DOHH2 (cell line): ENCODE results near the gene TOGARAM2.

ENCODE experiments used
- H3F3A ChIP-seq: fragments of 200-600 bp; sonication (generic), shearing (Covaris generic); 2 replicates; pipeline ENCODE4 v1.6.0; 2016; ENCODE audit warnings: antibody characterized with exemption, mild to moderate bottlenecking; ENCODE audit not compliant: control insufficient read depth, insufficient read depth
- H3K27ac ChIP-seq: fragments of 200-600 bp; sonication (generic); 2 replicates; pipeline ENCODE4 v1.5.1; 2014; ENCODE audit warnings: low read depth, mild to moderate bottlenecking, low read length, moderate library complexity
- H3K27me3 ChIP-seq: fragments of 200-600 bp; sonication (generic); 2 replicates; pipeline ENCODE4 v1.6.1; 2014; ENCODE audit warnings: mild to moderate bottlenecking, low read length, mixed read lengths; ENCODE audit not compliant: control insufficient read depth
- H3K36me3 ChIP-seq: fragments of 200-600 bp; sonication (generic); 2 replicates; pipeline ENCODE4 v1.6.1; 2014; ENCODE audit warnings: mild to moderate bottlenecking, low read length, moderate library complexity, mixed read lengths; ENCODE audit not compliant: control insufficient read depth
- H3K4me1 ChIP-seq: fragments of 200-600 bp; sonication (generic); 2 replicates; pipeline ENCODE4 v1.6.1; 2014; ENCODE audit warnings: mild to moderate bottlenecking, low read length, mixed read lengths; ENCODE audit not compliant: control insufficient read depth
- H3K4me2 ChIP-seq: fragments of 200-600 bp; sonication (generic); 2 replicates; pipeline ENCODE4 v1.6.0; 2014; ENCODE audit warnings: mild to moderate bottlenecking, low read length, moderate library complexity
- H3K4me3 ChIP-seq: fragments of 200-600 bp; sonication (generic); 2 replicates; pipeline ENCODE4 v1.5.1; 2014; ENCODE audit warnings: mild to moderate bottlenecking, low read length, mixed read lengths
- H3K79me2 ChIP-seq: fragments of 200-600 bp; sonication (generic); 2 replicates; pipeline ENCODE4 v1.6.1; 2014; ENCODE audit warnings: mild to moderate bottlenecking, low read length, mixed read lengths; ENCODE audit not compliant: control insufficient read depth
- H3K9me2 ChIP-seq: fragments of 200-600 bp; sonication (generic); replicated peaks from 2 replicates; pipeline ENCODE4 v1.6.1; 2014; ENCODE audit warnings: mild to moderate bottlenecking, low read length, mixed read lengths; ENCODE audit not compliant: control insufficient read depth
- H3K9me3 ChIP-seq: fragments of 200-600 bp; sonication (generic); 2 replicates; pipeline ENCODE4 v1.6.1; 2014; ENCODE audit warnings: antibody characterized with exemption, low read length, mixed read lengths; ENCODE audit not compliant: control insufficient read depth, insufficient read depth
- H4K20me1 ChIP-seq: fragments of 200-600 bp; sonication (generic); 2 replicates; pipeline ENCODE4 v1.6.0; 2014; ENCODE audit warnings: low read depth, mild to moderate bottlenecking, antibody characterized with exemption, low read length, moderate library complexity; ENCODE audit not compliant: control insufficient read depth, insufficient read depth
- CTCF ChIP-seq: fragments of 200-600 bp; sonication (generic); IDR thresholded peaks from one replicate; pipeline ENCODE4 v1.5.1; 2014; ENCODE audit warnings: antibody characterized with exemption, mild to moderate bottlenecking, low read depth, low read length; ENCODE audit not compliant: poor library complexity, severe bottlenecking
- EZH2phosphoT487 ChIP-seq: fragments of 200-600 bp; sonication (generic); IDR thresholded peaks from 2 replicates; pipeline ENCODE4 v1.6.1; 2017; ENCODE audit warnings: borderline replicate concordance, mild to moderate bottlenecking, antibody characterized with exemption, low read length, moderate library complexity, mixed read lengths

The TOGARAM2 gene

DNA sequence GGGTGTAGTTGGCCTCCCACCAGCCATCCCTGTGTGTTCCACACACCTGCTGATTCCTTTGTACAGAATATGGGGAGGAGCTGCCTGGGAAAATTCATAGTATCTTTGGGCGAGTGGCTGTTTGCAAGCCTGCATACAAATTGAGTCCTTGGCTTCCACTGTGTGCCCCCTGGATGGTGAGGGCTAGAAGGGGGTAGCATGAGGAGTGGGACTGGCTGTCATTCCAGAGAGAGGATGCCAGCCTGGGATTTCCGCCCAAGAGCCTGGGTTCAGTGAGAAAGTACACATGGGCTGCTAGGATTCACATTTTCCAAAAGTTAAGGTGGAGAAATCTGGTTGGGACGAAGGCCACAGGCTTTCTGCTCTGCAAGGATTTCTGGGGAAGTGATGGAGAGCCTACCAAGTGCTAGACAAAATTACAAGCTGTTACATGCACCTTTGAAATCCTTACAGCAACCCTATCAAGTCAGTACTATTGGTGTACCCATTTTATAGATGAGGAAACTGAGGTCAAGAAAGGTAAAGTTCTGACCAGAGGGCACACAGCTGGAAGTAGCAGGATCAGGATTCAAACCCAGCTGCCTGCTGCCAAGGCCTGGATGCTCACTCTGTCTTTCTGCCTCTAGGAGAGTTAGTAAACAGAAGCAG lies 606 bp upstream of the TOGARAM2 start:
- Histone ChIP-seq H3F3A (no peaks in the 10 kb centered on the region), H3K4me2 (no peak overlapping the region), H3K27me3 (no peaks in the 10 kb centered on the region), H3K36me3 (no peaks in the 10 kb centered on the region), H4K20me1 (no peaks in the 10 kb centered on the region), H3K27ac (no peak overlapping the region), H3K9me3 (no peaks in the 10 kb centered on the region), H3K4me1 (no peaks in the 10 kb centered on the region), H3K9me2 (no peaks in the 10 kb centered on the region), H3K4me3 (no peak overlapping the region), H3K79me2 (no peaks in the 10 kb centered on the region)
- no peak for TF ChIP-seq CTCF
- TF ChIP-seq EZH2phosphoT487, result no peak

DNA sequence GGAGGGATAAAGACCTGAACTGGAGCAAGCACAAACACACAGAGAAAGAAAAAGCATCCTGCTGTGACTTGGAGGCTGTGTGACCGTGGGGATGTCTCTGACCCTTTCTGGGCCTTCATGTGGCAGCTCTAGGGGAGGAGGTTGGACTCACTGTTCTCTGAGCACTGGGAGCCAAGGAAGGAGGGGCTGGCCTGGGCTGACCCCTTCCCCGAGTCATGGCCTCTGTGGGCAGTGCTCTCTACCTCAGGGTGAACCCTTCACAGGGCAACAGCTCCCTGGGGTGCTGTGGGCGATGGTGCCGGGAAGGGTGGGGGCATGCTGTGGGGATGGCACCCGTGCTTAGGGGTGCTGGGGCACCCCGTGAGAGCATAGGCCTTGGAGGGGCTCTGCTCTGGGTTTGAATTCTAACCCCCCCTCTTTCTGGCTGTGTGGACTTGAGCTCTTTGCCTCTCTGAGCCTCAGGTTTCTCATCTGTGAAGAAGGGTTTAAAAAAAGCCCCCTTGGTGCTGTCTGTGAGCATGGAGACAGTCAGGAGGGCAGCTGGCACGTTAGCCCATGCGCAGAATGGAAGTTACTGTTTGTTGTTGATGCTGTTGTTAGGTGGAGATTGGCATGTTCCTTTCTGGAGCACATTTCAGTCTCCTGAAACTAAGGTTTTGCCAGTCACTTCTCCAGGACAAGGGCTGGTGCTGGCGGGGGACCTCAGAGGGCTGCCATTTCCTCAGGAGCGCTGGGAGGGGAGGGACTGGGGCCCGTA lies 700 bp downstream of the TOGARAM2 start:
- H3K27ac ChIP-seq, result no peak overlapping the region

DNA sequence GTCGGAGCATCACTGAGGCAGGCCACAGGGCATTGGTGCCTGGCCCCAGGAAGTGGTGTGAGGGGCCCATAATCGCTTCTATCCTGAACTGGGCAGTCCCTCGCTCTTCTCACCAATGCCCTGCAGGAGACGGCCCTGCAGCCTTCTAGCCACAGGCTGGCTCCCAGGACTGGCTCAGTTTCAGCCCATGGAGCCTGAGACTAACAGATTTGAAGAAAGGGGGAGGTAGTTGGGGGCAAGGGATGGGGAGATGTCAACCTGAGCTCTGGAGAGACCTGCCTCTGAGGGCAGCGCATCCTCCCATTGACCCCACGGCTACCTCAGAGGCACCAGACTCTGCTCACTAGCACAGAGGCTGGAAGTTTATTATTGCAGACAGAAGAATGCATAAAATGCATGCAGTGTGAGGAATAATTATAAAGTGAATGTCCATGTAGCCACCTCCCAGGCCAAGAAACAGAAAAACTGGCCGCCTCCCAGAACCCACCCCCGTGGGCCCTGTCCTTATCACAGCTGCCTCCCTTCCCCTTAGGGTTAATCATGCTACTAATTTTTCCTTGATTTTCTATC lies 1.4 kb downstream of the TOGARAM2 start:
- H3K4me1 ChIP-seq, result no peaks in the 10 kb centered on the region
- no peaks in the 10 kb centered on the region for H3K36me3 ChIP-seq
- no peak overlapping the region for H3K4me2 ChIP-seq
- H3K27me3 ChIP-seq, result no peaks in the 10 kb centered on the region
- H3K27ac ChIP-seq, result no peak overlapping the region
- no peak overlapping the region for H3K4me3 ChIP-seq
- H3K9me3 ChIP-seq, result no peaks in the 10 kb centered on the region
- no peak for TF ChIP-seq EZH2phosphoT487
- no peak for TF ChIP-seq CTCF
- H3K9me2 ChIP-seq, result no peaks in the 10 kb centered on the region
- no peaks in the 10 kb centered on the region for H4K20me1 ChIP-seq
- no peaks in the 10 kb centered on the region for H3F3A ChIP-seq
- no peaks in the 10 kb centered on the region for H3K79me2 ChIP-seq

More for the DNA sequence above, 700 bp downstream of the TOGARAM2 start:
- Histone ChIP-seq H4K20me1 (no peaks in the 10 kb centered on the region), H3K4me3 (no peak overlapping the region), H3K79me2 (no peaks in the 10 kb centered on the region), H3K9me2 (no peaks in the 10 kb centered on the region), H3K4me1 (no peaks in the 10 kb centered on the region), H3K9me3 (no peaks in the 10 kb centered on the region), H3F3A (no peaks in the 10 kb centered on the region), H3K36me3 (no peaks in the 10 kb centered on the region), H3K27me3 (no peaks in the 10 kb centered on the region), H3K4me2 (no peak overlapping the region)
- TF ChIP-seq EZH2phosphoT487, result no peak
- TF ChIP-seq CTCF, result no peak
